Measurements from ENCODE around the gene KNOP1.
"Not testable (repeated sequence)": the region's sequence is repeated elsewhere in the genome, so short reads cannot be mapped to it uniquely, and the experiment has no call there.

The KNOP1 gene

DNA sequence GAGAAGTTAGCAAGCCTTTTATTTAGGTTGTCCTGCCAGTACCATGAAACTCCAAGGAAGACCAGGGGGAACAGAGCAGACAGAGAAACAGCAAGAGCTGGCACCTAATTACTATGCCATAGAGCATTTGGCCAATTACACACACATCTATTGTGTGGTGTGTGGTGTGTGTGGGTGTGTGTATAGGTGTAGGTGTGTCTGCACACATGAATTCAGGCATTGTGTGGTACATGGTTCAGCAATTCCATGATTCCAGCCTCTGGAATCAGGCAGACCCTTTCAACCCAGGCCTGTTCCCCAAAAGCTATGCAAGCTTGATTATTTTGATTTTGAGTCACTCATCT, 25.8 kb upstream of the KNOP1 start:
- no peak for DNase-seq (ENCODE audit: low spot score)

GRCh38 chr16:19741354-19741753, 23.3 kb upstream of the KNOP1 start:
- no peak for DNase-seq (ENCODE audit: low spot score)

GRCh38 chr16:19737306-19738038, 19.4 kb upstream of the KNOP1 start:
- DNase-seq (ENCODE audit: low spot score), result no peak

- DNase-seq (ENCODE audit: low spot score), result no peak
These were observed 17.2 kb upstream of the KNOP1 start for GRCh38 chr16:19735074-19735867.

DNA sequence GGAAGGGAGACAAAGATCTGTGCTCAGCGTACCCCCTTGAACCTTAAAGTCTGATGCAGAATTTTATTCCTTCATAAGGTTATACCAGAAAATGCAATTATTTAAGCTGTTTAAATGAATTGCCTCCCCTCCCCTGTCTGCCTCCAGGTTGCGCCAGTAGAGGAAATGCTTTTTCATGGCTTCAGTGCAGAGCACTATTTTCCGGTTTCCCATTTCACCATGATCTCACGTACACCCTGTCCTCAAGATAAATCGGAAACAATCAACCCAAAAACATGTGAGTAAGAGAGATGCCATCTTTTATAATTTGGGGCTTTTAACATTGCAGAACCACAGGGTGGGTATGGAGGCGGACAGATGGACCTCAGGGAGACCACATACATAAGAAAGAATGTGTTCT, 15.5 kb upstream of the KNOP1 start:
- no peak for DNase-seq (ENCODE audit: low spot score)

DNA sequence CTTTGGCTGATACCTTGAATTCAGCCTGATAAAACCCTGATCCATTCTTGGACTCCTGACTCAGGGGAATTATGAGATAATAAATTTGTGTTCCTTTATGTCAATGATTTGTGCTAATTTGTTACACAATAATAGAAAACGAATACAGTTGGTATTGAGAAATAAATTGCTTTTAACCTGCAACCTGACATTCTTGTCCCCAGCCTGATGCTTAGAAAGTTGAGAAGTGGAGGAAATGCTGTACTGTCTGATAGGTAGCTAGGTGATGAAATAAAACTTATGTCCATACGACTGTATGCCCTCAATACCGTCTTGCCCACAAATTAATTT, 10.6 kb upstream of the KNOP1 start:
- no peak for DNase-seq (ENCODE audit: low spot score)

DNA sequence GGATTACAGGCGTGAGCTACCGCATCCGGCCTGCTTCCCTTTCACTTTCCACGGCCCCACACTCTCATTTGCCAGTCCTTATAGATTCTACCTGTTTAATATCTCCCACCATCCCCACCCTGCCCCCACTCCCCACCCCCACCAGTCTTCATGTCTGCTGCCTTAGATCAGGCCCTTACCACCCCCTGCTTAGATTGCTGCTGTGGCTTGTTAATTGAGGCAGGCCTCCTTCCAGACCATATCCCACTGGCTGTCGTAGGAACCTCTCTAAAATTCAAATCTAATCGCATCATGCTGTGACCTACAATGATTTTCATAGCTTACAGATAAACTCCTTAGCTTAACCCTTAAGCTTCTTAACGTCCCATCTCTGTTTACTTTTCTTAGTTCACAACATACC, 5.0 kb upstream of the KNOP1 start:
- DNase-seq (ENCODE audit: low spot score), result no peak

- no peak for DNase-seq (ENCODE audit: low spot score)
These were observed 4.4 kb upstream of the KNOP1 start for GRCh38 chr16:19722269-19722952.

GRCh38 chr16:19718624-19718965, 568 bp upstream of the KNOP1 start:
- DNase-seq (ENCODE audit: low spot score), result peak; percentile 15

- peak; percentile 49 for DNase-seq (ENCODE audit: low spot score)
These were observed 713 bp downstream of the KNOP1 start for GRCh38 chr16:19717314-19717713.

GRCh38 chr16:19716728-19717127, 1.3 kb downstream of the KNOP1 start:
- DNase-seq (ENCODE audit: low spot score), result not testable (repeated sequence)

DNA sequence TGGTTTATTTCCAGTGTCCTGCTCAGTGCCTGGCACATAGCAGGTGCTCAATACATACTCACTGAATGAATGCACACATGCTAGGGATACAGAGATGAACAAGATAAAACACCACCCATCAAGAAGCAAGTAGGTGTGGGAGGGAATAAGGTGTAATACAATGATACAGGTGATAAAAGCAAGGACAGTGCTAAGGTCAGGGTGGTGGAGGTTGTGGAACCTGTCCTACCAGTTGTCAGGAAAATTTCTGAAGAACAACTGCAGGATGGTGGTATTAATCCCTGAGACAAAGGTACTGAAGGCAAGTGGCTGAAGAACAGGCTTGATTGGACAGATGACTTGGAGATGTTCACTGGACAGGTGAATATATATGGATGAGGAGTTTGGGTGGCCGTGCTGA, 1.8 kb downstream of the KNOP1 start:
- no peak for DNase-seq (ENCODE audit: low spot score)

DNA sequence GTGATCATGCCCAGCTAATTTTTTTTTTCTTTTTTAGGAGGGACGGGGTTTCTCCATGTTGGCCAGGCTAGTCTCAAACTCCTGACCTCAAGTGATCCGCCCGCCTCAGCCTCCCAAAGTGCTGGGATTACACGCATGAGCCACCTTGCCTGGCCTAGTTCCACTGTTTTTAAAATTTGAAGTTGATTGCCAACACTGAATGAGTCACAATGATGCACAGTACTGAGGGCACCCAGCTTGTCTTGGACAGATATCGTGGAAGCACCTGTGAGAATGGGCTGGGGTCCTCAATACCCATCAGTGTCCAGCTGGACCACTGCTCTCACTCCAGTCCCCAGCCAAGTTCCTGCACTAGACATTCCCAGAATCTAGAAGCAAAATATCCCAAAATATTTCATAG, 2.5 kb downstream of the KNOP1 start:
- DNase-seq (ENCODE audit: low spot score), result peak; percentile 45

DNA sequence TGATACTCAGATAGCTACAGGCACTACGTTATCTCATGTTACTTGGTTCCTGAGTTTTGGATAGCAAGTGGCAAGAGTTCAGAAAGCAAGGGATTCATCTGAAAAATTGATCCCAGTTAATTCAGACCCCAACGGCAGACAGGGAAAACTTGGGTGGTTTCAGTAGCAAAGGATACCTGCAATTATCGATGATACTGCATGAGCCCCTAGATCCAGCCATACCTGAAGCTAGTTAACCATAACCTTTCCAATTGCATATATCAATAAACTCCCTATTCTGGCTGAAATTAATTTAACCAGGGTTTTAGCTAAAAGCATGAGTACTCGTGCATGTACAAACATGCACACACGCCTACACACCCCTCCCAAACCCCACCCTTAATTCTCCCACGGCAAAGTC, 4.3 kb downstream of the KNOP1 start:
- DNase-seq (ENCODE audit: low spot score), result no peak

GRCh38 chr16:19712418-19713058, 5.5 kb downstream of the KNOP1 start:
- no peak for DNase-seq (ENCODE audit: low spot score)

DNA sequence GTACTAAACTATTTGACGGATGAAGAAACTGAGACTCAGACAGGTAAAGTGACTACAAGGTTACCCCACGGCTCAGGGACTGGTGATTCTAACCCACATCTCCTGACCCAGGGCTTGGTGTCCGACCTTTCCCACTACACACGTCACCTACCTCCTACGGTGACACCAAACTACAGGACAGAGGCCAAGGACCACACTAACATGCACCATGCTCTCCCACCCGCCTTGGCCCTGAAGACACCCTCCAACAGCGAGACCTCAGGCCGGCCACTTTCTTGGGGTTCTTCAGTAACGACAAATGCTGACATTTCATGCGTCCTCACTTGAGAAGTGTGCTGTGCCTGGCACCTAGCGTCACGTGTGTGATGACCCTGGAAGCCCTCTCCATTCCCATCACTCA, 6.4 kb downstream of the KNOP1 start:
- DNase-seq (ENCODE audit: low spot score), result no peak

DNA sequence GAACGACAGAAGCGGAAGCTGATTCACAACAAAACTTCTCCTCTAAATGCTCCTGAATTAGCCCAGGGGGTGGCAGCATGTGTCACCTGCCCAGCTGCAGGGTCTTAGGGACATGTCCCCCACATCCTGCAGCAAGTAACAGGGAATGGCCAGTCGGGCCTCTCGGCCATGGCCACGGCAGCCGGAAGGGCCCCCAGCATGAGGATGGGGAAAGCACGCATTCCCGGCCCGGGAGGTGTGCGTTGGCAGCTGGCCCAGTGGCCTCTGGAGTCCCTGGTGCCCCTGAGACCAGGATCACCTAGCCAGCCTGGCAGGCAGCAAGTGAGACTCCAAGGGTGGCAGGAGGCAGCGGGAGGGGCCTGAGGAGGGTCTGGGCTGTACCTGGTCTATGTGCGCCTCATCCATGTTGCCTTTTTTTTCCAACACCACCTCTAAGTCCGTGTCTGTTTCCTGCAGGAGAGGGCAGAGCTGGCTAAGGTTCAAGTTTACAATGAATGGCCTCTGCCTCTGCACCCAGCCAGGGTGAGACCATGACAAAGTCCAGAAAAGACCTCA, 7.0 kb downstream of the KNOP1 start:
- DNase-seq (ENCODE audit: low spot score), result no peak

DNA sequence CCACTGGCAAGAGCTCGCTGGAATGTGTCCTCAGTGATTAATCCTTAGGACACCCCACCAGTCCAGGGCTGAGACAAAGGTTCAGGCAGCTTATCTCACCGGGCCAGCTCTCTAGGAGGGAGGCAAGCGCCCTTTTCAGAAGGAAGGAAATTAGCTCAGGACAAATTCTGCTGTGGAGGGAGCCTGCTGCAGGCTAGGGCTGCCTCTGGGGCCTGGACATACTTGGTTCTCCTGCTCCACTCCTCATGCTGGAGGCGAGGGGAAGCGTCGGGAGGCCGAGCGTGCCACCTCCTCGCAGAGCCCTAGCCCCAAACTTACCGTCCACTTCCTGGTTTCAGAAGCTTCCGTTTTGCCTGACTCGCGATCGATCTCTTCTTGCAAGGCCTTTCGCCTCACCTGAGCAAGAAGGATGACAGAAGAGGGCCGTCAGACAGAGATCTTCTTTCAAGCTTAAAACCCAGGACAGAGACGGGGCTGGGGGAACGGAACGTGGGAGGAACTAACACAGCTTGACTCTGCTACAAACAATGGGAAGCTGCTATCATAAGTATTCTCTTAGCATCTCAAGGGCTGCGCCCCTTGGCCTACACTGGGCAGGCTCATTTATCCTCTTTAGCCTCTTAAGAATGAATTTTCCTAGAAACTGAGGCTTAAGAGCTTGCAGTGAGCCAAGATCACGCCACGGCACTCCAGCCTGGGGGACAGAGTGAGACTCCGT, 7.7 kb downstream of the KNOP1 start:
- no peak for DNase-seq (ENCODE audit: low spot score)

DNA sequence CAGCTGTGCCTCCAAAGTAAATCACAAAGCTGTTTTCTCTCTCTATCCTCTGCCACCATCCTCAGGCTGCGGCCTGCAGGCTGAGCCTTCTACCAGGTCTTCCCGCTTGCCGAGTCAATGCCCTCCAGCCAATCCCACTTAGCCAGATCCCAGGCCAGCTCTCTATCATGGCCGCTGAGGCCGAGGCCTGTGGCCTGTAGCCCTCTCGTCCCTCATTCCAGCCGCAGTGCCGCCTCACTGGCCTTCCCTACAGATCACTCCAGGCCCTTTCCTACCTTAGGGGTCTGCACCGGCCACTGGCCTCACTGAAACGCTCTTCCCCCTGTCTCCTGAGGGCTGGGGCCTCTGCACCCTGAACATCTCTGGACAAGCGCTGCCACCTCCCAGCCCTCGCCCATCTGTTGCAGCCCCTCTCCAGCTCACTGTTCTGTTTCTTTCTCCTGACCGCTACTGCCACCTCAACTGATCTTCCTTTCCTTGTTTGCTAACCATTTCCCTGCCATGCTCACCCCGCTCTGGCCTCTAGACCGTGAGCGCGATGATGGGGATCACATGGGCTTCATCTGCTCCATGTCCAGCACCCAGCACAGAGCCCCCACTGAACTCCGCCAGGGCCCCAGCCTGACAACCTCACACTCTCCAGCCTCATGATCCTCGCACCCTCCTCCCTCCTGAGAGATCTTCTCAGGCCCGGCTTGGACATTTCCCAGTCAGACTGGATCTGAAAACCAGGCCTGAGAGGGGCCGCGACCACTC, 8.5 kb downstream of the KNOP1 start:
- DNase-seq (ENCODE audit: low spot score), result no peak

- no peak for DNase-seq (ENCODE audit: low spot score)
These were observed 9.5 kb downstream of the KNOP1 start for GRCh38 chr16:19708296-19709205.
